GM18907 (cell line): ENCODE data around the gene MEX3A.
A peak's percentile ranks its signal among the peaks of the same experiment; 100 is the strongest.
"Not testable (repeated sequence)": the region's sequence is repeated elsewhere in the genome, so short reads cannot be mapped to it uniquely, and the experiment has no call there.

ENCODE experiments used
- ATAC-seq: cut with Tn5 transposase; IDR thresholded peaks from one replicate; pipeline ENCODE4 v1.9.1; 2021; ENCODE audit warnings: mild to moderate bottlenecking, moderate library complexity; ENCODE audit not compliant: unreplicated experiment

The MEX3A gene

GRCh38 chr1:156119503-156120209 lies 37.4 kb upstream of the MEX3A start:
- no peak for ATAC-seq

GRCh38 chr1:156118177-156118868 lies 36.1 kb upstream of the MEX3A start:
- ATAC-seq = no peak

GRCh38 chr1:156117414-156118176 lies 35.3 kb upstream of the MEX3A start:
- no peak for ATAC-seq

GRCh38 chr1:156116731-156117130 lies 34.5 kb upstream of the MEX3A start:
- ATAC-seq = not testable (repeated sequence)

GRCh38 chr1:156115514-156116374 lies 33.5 kb upstream of the MEX3A start:
- no peak for ATAC-seq

GRCh38 chr1:156114919-156115513 lies 32.8 kb upstream of the MEX3A start:
- peak; percentile 19 for ATAC-seq

GRCh38 chr1:156114101-156114918 lies 32.0 kb upstream of the MEX3A start, which contains the start of gene LMNA:
LMNA (plus strand) TSS chr1:156114711; CDS start chr1:156114919, 208 bp downstream.
- ATAC-seq = peak; percentile 70

GRCh38 chr1:156113282-156113950 lies 31.2 kb upstream of the MEX3A start:
- ATAC-seq = no peak

- no peak for ATAC-seq
Observed at GRCh38 chr1:156112276-156113137, 30.2 kb upstream of the MEX3A start.

- ATAC-seq = no peak
Observed at GRCh38 chr1:156111355-156111962, 29.2 kb upstream of the MEX3A start.

GRCh38 chr1:156110252-156110651 lies 28.0 kb upstream of the MEX3A start:
- no peak for ATAC-seq

GRCh38 chr1:156108664-156109241 lies 26.5 kb upstream of the MEX3A start:
- no peak for ATAC-seq

- ATAC-seq = no peak
Observed at GRCh38 chr1:156108057-156108456, 25.8 kb upstream of the MEX3A start.

- ATAC-seq = no peak
Observed at GRCh38 chr1:156106624-156107488, 24.6 kb upstream of the MEX3A start.

GRCh38 chr1:156104861-156105832 lies 22.9 kb upstream of the MEX3A start:
- ATAC-seq = no peak
